LNCAP (cell line): ENCODE data around the gene HELB.

Experiments used
- TF ChIP-seq, protein P1 (sequence below): fragments of 450-650 bp; IDR thresholded peaks from 2 replicates; pipeline ENCODE4 v1.5.1; 2017; ENCODE audit warnings: mild to moderate bottlenecking

Gene HELB

DNA sequence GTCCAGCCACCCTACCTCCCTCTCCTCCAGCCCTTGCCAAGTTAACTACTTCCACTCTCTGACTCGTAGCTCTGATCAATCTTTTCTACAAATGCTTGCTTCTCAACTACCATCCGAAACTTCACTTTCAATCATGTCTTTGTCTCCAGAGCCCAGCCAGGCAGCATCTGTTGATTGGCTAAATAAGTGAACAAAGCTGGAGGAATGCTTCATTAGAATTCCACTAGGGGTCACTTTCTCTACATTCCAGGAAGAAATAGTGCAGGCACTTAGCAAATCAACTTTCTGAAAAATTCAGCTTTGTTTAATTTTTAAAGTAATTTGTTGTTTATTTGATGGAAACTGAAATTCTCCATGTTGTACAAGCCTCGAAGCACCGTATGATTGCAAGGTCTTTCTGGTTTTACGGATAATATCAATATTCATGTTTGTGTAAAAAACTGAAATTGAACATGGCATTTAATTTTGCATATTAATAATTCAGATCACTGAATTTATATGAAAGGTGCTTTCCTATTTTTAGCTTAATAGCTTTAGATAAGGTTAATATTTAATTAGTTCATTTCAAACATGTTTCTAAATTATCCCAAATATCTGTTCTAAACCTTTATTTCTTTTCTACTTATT lies 32.4 kb upstream of the HELB start:
- TF ChIP-seq, protein P1, sequence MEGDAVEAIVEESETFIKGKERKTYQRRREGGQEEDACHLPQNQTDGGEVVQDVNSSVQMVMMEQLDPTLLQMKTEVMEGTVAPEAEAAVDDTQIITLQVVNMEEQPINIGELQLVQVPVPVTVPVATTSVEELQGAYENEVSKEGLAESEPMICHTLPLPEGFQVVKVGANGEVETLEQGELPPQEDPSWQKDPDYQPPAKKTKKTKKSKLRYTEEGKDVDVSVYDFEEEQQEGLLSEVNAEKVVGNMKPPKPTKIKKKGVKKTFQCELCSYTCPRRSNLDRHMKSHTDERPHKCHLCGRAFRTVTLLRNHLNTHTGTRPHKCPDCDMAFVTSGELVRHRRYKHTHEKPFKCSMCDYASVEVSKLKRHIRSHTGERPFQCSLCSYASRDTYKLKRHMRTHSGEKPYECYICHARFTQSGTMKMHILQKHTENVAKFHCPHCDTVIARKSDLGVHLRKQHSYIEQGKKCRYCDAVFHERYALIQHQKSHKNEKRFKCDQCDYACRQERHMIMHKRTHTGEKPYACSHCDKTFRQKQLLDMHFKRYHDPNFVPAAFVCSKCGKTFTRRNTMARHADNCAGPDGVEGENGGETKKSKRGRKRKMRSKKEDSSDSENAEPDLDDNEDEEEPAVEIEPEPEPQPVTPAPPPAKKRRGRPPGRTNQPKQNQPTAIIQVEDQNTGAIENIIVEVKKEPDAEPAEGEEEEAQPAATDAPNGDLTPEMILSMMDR, result peak; percentile 71

DNA sequence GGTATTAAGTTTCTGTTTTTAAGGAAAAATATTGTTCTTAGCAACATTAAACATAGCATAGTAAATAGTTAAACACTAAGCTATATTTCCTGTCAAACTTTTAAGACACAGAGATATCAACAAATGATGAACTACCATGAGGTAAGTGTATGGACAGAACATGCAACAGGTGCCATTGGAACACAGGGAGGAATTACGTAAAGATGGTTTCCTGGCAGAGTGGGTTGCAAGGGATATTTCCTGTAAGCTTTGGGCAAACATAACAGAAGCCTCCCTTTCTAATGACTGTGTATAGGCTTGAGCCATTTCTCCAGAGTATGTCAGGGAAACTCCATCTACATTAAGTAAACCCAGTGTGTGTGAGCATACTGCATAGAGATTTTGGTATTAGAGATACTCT lies 31.7 kb upstream of the HELB start:
- TF ChIP-seq, protein P1, result no peak

DNA sequence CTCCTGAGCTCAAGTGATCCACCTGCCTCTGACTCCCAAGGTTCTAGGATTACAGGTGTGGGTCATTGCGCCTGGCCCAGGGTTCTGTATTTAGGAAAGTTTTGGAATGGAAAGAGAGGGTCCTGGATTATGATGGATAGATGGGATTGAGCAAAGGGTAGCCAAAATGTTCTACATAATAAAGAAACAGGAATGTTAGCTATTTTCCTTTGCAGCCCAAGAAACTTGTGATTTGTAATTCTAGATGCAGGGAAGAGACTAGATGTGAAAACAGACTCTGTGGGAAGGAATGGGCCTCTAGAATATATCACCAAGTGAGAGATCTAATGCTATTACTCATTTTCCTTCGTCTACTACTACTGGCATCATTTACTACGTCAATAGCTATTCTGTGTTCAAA lies 29.6 kb upstream of the HELB start:
- TF ChIP-seq, protein P1, result no peak

DNA sequence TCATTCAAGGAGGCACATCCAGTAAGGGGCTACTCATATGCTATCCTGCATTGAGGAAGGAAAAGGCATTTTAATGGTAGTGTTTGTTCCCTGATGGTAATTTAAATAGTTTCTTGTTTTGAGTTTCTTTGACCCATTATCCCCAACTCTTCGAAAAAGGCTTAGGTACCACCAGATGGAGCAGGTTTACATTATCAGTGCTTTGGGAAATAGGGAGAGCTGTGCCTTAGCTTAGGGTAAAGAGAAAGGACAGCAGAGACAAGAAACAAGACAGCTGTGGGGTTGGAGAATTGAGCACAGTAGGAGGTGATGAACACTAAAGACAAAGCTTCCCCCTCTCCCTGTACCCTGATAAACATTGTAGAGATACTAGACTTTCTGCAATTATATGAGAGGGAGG lies 29.1 kb upstream of the HELB start:
- TF ChIP-seq, protein P1, result no peak

DNA sequence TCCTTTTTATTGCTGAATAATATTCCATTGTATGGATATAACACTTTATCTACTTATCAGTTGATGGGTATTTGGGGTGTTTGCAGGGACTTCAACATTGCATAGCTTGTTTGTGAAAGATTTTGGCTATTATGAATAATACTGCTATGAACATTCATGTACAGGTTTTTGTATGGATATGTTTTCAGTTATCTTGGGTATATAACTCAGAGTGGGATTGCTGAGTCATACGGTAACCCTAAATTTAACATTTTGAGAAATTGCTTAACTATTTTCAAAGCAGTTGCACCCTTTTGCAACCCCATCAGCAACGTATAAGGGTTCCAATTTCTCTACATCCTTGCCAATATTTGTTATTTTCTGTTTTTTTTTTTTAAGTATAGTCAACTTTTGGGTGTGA lies 27.3 kb upstream of the HELB start:
- TF ChIP-seq, protein P1, result no peak

DNA sequence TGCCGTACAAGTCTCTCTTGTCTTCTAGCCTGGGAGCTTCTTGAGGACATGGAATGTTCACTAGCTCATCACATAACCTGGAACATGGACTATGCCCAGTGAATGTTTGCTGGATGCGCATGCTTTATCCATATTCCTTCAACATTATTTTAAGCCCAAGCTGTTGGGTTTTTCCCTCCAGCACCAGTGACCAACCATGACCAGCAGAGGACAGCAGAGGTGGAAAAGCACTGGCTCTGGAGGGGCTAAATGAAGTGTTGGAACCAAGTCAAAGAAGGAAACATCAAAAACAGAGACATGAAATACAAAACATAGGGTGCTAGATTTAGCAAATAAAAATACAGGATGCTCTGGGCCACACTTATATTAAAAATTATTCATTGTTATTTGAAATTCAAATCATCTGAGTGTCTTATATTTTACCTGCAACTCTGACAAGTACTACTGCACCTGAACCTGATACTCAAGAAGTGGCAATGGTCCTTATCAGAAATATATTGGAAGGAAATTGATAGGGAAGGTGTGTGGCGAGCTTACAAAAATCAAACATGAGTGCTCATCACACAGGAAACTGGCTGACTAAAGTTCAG lies 23.1 kb upstream of the HELB start:
- TF ChIP-seq, protein P1, result peak; percentile 38

DNA sequence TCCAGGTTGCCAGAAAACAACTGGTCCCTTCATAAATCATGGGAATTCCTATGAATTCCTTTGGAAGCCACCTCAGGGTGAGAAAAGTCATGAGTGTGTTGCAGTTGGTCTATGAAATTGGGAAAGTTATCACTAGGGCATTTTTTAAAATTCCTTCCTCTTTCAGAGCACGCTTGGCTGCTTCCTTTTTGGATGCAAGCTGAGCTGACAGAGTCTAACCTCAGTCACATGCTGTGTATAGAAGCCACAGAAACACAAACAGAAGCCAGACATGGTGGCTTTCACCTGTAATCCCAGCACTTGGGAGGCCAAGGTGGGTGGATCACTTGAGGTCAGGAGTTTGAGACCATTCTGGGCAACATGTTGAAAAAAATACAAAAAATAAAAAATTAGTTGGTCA lies 21.7 kb upstream of the HELB start:
- TF ChIP-seq, protein P1, result no peak
